NCI-H2081 treated with DMSO at 0.1 percent for 48 hours (cell line): ENCODE measurements around the gene PTK7.

Experiments
- DNase-seq: peaks from one replicate; lab custom pipeline; 2025; lab: John Stamatoyannopoulos, UW

The PTK7 gene

GRCh38 chr6:43180058-43180457 is 103.9 kb downstream of the PTK7 start:
- no peak for DNase-seq

GRCh38 chr6:43180985-43181384 is 104.9 kb downstream of the PTK7 start:
- no peak for DNase-seq

GRCh38 chr6:43181621-43181941 is 105.5 kb downstream of the PTK7 start:
- no peak for DNase-seq

- no peak for DNase-seq
Observed at GRCh38 chr6:43181942-43182860, 106.1 kb downstream of the PTK7 start, which contains the start of gene CUL9. Gene CUL9, plus strand, starts transcription at chr6:43182196. Its CDS starts 2,115 bp downstream, at chr6:43184311.

GRCh38 chr6:43183441-43183840 is 107.3 kb downstream of the PTK7 start:
- DNase-seq, result no peak

- no peak for DNase-seq
Observed at GRCh38 chr6:43184268-43184985, 108.3 kb downstream of the PTK7 start.

- no peak for DNase-seq
Observed at GRCh38 chr6:43185391-43185985, 109.4 kb downstream of the PTK7 start.

- no peak for DNase-seq
Observed at GRCh38 chr6:43186019-43186418, 109.9 kb downstream of the PTK7 start.

GRCh38 chr6:43186706-43187105 is 110.6 kb downstream of the PTK7 start:
- DNase-seq, result no peak

- DNase-seq, result no peak
Observed at GRCh38 chr6:43187821-43188220, 111.7 kb downstream of the PTK7 start.

GRCh38 chr6:43188426-43188825 is 112.3 kb downstream of the PTK7 start:
- no peak for DNase-seq

- no peak for DNase-seq
Observed at GRCh38 chr6:43189776-43190304, 113.7 kb downstream of the PTK7 start.

- no peak for DNase-seq
Observed at GRCh38 chr6:43192911-43193310, 116.8 kb downstream of the PTK7 start.

- no peak for DNase-seq
Observed at GRCh38 chr6:43193929-43194328, 117.8 kb downstream of the PTK7 start.

GRCh38 chr6:43196337-43196736 is 120.2 kb downstream of the PTK7 start:
- no peak for DNase-seq

GRCh38 chr6:43199912-43200311 is 123.8 kb downstream of the PTK7 start:
- DNase-seq, result no peak

GRCh38 chr6:43200541-43200940 is 124.4 kb downstream of the PTK7 start:
- DNase-seq, result no peak

GRCh38 chr6:43202451-43202850 is 126.3 kb downstream of the PTK7 start:
- no peak for DNase-seq

- DNase-seq, result no peak
Observed at GRCh38 chr6:43203029-43203717, 127.1 kb downstream of the PTK7 start.

- DNase-seq, result no peak
Observed at GRCh38 chr6:43203718-43204095, 127.6 kb downstream of the PTK7 start.

GRCh38 chr6:43204271-43205105 is 128.4 kb downstream of the PTK7 start:
- DNase-seq, result no peak
